ENCODE data around the gene EIF4G1. TPM values are rescaled to one million over a fixed set of nuclear protein-coding genes. Genes with fewer than 3 reads are reported as not detected.

The EIF4G1 gene
- total and polyA plus RNA-seq, 2 of the 8 experiments (the other 6 are each of a cell fraction or from before 2014, with no cell fraction given) = 318 to 473 TPM

GRCh38 chr3:184362668-184363546 lies 48.5 kb downstream of the EIF4G1 start (continued):
- peak; percentile 73 for TF ChIP-seq MAX (IDR thresholded peaks at IDR 0.05)
- no peak for TF ChIP-seq SIRT6 (IDR thresholded peaks at IDR 0.05; ENCODE audit: low read length)
- TF ChIP-seq BACH1 (IDR thresholded peaks at IDR 0.05; ENCODE audit: low read length) = peak; percentile 13; the same call in 1 of the 2 replicates
- TF ChIP-seq TAF7 (optimal IDR thresholded peaks at IDR 0.05; ENCODE audit: borderline replicate concordance, low read depth, low read length) = peak; percentile 30
- TF ChIP-seq TAF1 (IDR thresholded peaks at IDR 0.05; ENCODE audit: low read depth, low read length) = peak; percentile 81
- TF ChIP-seq ZNF274 (IDR thresholded peaks at IDR 0.05; ENCODE audit: borderline replicate concordance, extremely low read depth, low read length) = no peak
- TF ChIP-seq HDAC6 (IDR thresholded peaks at IDR 0.05; ENCODE audit: low read depth, low read length) = no peak
- peak; percentile 63 for TF ChIP-seq CREB1 (IDR thresholded peaks at IDR 0.05)
- TF ChIP-seq TEAD4 (IDR thresholded peaks at IDR 0.05; ENCODE audit: low read depth, low read length) = no peak
- TF ChIP-seq SAP30 (IDR thresholded peaks at IDR 0.05; ENCODE audit: insufficient read depth, insufficient replicate concordance, low read length) = peak; percentile 37
- TF ChIP-seq RFX5 (IDR thresholded peaks at IDR 0.05; ENCODE audit: borderline replicate concordance, low read depth, low read length) = no peak
- TF ChIP-seq PHF8 (conservative IDR thresholded peaks at IDR 0.05; ENCODE audit: low read depth, low read length) = peak; percentile 84
- peak in 1 of 2 experiments; percentile 86; a peak in 2 of 3 replicates for TF ChIP-seq POLR2A (IDR thresholded peaks at IDR 0.05; ENCODE audit: control extremely low read depth in 1 of 2, low read depth in 2 of 2, low read length in 2 of 2)
- no peak for TF ChIP-seq POU5F1 (IDR thresholded peaks at IDR 0.05; ENCODE audit: low read depth, low read length)
- TF ChIP-seq SP1 (IDR thresholded peaks at IDR 0.05; ENCODE audit: low read depth, low read length) = 0 out of 2 replicates have a peak, but pooled peaks have one; percentile 30
- 0 out of 2 replicates have a peak, but pooled peaks have one; percentile 50 for TF ChIP-seq JUN (IDR thresholded peaks at IDR 0.05; ENCODE audit: low read depth, low read length)
- TF ChIP-seq USF2 (IDR thresholded peaks at IDR 0.05; ENCODE audit: low read length) = no peak
- TF ChIP-seq EZH2 (IDR thresholded peaks at IDR 0.05; ENCODE audit: low read depth, low read length, severe bottlenecking) = no peak
- TF ChIP-seq MAFK (IDR thresholded peaks at IDR 0.05; ENCODE audit: low read depth, low read length) = no peak

Measured in H1 (cell line).